ENCODE results near the gene TFF1.

TFF1 gene

DNA sequence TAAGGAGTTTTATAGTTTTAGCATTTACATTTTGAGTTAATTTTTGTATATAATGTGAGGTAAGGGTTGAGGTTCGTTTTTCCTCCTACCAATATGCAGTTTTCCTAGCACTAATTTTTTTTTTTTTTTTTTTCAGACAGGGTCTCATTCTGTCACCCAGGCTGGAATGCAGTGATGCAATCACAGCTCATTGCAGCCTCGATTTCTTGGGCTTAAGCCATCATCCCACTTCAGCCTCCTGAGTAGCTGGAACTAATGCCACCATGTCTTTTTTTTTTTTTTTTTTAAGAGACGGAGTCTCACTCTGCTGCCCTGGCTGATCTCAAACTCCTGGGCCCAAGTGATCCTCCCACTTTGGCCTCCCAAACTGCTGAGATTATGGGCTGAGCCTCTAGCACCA is 34.8 kb upstream of the TFF1 start:
- no peak for DNase-seq
- in situ Hi-C loops (cut with MboI; ENCODE audit: low pct_unique_long_range_greater_than_20kb, low sequenced_read_pairs): no loop called here

GRCh38 chr21:42400525-42400924 is 34.2 kb upstream of the TFF1 start:
- in situ Hi-C loops (cut with MboI; ENCODE audit: low pct_unique_long_range_greater_than_20kb, low sequenced_read_pairs): no loop called here
- no peak for DNase-seq

DNA sequence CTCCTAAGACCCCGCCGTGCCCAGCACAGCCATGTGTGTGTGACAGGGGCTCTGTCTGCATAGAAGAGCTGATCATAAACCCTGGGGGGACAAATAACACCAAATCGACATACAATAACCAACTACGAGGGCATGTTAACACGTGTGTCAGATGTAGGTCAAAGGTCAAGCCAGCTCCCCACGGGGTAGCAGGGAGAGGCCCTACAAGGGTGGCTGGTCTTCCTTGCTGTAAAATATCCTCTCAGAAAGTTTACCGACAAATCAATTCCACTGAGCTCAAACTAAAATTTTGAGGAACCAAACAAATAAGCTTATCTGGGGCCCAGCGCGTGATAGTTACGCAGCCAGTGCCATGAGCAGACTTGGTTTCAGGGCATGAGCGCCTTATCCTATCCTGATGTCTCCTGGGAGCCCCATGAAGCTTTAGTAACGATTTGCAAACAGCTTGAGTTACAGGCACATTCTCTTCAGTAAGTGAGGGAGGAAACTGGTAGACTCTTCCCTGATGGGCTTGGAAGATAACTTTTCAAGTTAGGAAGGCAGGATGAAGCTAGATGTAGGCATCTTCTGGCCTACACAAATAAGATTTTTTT is 32.2 kb upstream of the TFF1 start:
- no peak for DNase-seq
- in situ Hi-C loops (cut with MboI; ENCODE audit: low pct_unique_long_range_greater_than_20kb, low sequenced_read_pairs): no loop called here

DNA sequence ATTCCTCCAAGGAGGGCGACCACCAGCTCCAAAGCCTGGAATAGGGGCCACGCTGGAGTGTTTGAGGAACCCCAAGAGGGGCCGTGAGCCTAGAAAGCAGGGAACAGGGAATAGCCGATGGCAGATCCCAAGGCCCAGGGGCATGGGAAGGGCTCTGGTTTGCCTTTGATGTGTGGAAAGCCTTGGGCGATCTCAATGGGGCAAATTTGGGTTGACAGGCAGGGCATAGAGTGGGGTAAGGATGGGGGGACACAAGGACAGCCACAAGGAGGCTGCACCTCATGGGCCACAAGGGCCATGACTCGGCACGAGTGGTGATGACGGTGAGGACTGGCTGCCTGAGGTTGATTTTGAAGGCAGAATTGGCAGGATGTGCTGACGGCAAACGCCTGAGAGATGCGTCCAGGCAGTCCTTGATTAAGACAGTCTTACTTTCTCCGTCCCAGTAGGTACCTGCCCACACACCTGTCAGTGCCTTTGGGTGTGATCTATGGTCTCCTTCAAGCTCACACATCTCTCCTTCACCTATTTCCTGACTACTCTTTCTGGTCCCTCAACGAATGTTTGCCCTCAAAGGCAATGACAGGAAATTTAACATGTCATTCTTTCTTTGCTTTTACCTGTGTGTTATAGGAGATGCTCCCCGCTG is 31.5 kb upstream of the TFF1 start:
- no peak for DNase-seq
- in situ Hi-C loops (cut with MboI; ENCODE audit: low pct_unique_long_range_greater_than_20kb, low sequenced_read_pairs): no loop called here

DNA sequence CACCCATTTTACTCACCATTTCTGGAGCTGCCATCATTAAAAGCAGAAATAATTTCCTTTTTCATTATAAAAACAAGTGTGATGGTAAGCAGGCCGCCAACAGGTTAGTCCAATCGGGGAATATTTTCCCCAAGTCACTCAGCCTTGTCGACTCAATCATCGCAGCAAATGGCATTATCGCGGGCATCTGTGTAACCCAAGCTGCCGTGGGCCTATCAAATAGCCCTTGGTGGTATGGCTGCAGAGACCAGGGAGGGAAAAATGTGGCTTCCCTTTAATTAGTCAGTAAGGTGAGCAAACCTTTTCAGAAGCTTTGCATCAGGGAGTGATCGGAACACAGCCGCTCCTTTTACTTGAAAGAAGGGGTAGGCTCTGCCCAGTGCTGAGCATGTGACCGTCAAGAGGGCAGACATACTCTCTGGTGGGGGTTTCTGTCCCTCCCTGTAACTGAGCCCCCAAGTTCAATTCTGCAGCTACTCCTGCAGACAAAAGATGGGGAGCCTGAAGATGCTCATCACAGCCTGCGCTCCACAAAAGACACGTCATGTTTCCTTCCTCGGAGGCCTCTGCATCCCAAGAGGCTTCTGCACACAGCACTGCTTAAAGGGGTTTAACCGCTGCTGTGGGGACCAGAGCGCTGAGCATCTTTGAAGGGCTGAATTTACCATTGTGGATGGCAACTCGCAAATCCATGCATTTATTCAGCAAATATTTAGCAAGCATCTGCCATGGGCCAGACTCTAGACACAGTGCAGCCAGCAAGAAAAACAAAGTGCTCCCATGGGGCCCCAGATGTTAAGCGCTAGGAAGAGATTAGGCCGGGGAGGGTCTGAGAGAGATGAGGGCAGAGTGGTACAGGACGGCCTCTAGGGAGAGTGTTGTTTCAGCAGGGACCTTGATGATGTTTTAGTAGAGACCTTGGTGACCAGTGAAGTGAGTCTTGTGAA is 30.7 kb upstream of the TFF1 start:
- DNase-seq: no peak
- in situ Hi-C loops (cut with MboI; ENCODE audit: low pct_unique_long_range_greater_than_20kb, low sequenced_read_pairs): no loop called here

DNA sequence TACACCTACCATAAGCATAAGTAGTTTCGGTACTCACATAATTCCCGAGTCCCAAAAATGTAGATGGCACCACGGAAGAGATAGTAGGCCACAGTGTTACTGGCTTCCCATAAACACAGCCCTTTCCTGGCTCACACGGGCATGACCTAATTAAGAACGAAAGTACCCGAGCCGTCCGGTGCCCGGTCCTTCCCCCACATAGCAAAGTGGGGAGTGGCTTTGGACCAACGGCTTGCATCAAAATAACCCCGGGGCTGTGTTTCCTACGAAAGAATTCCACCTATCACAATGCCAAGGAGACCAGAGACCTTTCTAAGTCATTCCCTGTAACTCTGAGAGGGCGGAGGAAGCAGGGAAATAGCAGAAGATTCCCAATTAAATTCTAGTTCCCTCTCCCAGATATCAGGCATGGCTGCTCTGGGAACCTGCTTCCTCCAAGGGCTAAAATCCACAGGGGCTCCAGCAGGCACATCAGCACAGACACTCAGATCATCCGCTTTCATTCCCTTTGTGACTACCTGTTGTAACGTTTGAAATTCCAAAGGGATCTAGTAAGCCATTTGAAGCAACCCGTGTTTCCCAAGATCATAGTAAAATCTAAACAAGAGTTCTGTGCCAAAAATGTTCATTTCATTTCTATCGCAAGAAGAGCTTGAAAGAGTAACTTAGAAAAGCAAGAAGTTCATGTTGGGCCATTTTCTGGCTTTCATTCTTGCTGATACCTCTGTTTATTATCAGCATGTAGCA is 29.7 kb upstream of the TFF1 start, which contains the start of gene TMPRSS3:
Gene TMPRSS3, minus strand, starts transcription at position 148 of the 747 bp plus-strand sequence. CDS start 635 bp downstream, outside the sequence.
- DNase-seq: no peak
- in situ Hi-C loops (cut with MboI; ENCODE audit: low pct_unique_long_range_greater_than_20kb, low sequenced_read_pairs): no loop called here

DNA sequence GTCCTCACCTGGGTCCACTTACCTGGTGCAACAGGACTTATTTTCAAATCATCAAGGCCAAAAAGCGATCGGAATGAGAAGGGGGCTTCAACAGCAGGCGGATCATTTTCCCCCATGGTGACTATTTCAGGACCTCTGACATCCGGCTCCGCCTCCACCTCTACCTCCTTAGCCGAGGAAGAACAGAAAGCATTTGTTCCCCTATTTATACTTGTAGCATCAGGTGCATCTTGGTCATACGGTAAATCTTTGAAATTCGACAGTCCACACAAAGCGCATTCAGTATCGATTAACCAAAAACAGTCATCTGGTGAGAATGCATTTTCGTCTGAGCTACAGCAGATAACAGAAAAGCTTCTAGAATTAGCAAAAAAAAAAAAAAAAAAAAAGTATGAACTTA is 29.0 kb upstream of the TFF1 start:
- in situ Hi-C loops (cut with MboI; ENCODE audit: low pct_unique_long_range_greater_than_20kb, low sequenced_read_pairs): no loop called here
- no peak for DNase-seq

- in situ Hi-C loops (cut with MboI; ENCODE audit: low pct_unique_long_range_greater_than_20kb, low sequenced_read_pairs): no loop called here
- no peak for DNase-seq
Observed at GRCh38 chr21:42393443-42393950, 27.2 kb upstream of the TFF1 start.

- in situ Hi-C loops (cut with MboI; ENCODE audit: low pct_unique_long_range_greater_than_20kb, low sequenced_read_pairs): no loop called here
- DNase-seq: no peak
Observed at GRCh38 chr21:42392731-42393442, 26.6 kb upstream of the TFF1 start.

- in situ Hi-C loops (cut with MboI; ENCODE audit: low pct_unique_long_range_greater_than_20kb, low sequenced_read_pairs): no loop called here
Observed at GRCh38 chr21:42391297-42391696, 25.0 kb upstream of the TFF1 start.

GRCh38 chr21:42390696-42391095 is 24.4 kb upstream of the TFF1 start:
- in situ Hi-C loops (cut with MboI; ENCODE audit: low pct_unique_long_range_greater_than_20kb, low sequenced_read_pairs): no loop called here
- no peak for DNase-seq

More at GRCh38 chr21:42391297-42391696, 25.0 kb upstream of the TFF1 start:
- no peak for DNase-seq

GRCh38 chr21:42390193-42390592 is 23.9 kb upstream of the TFF1 start:
- DNase-seq: no peak
- in situ Hi-C loops (cut with MboI; ENCODE audit: low pct_unique_long_range_greater_than_20kb, low sequenced_read_pairs): no loop called here

- no peak for DNase-seq
- in situ Hi-C loops (cut with MboI; ENCODE audit: low pct_unique_long_range_greater_than_20kb, low sequenced_read_pairs): no loop called here
Observed at GRCh38 chr21:42389449-42389835, 23.1 kb upstream of the TFF1 start.

DNA sequence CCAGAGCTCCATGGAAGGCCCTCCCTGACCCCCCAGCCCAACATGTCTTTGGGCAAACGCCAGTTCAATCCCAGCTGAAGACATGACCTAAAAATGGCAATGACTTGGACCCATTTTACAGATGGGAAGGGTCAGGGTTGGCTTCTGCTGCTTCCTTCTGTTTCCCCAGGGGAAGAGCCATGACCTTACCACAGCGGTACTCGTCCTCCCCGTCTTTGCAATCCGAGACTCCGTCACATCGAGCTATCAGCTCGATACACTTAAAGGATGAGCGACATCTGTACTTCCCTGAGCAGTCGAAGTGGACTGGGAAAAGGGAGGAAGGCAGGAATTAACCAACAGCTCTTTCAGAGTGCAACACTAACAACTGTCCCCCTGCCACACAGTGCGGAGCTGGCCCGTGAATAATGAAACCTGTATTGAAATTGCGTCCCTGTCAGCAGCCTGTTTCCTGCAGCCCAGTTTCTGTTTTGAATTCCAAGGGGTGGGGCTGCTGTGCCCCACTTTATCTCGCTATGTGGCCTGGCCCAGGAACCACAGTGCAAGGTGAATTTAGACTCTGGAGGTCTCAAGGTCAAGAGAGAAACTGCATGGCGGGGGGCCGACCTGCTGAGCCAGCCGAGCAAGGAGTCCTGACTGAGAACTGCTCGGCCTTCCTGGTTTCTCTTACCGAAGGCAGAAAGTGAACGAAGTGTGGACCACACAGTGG is 22.6 kb upstream of the TFF1 start:
- DNase-seq: no peak
- in situ Hi-C loops (cut with MboI; ENCODE audit: low pct_unique_long_range_greater_than_20kb, low sequenced_read_pairs): no loop called here

DNA sequence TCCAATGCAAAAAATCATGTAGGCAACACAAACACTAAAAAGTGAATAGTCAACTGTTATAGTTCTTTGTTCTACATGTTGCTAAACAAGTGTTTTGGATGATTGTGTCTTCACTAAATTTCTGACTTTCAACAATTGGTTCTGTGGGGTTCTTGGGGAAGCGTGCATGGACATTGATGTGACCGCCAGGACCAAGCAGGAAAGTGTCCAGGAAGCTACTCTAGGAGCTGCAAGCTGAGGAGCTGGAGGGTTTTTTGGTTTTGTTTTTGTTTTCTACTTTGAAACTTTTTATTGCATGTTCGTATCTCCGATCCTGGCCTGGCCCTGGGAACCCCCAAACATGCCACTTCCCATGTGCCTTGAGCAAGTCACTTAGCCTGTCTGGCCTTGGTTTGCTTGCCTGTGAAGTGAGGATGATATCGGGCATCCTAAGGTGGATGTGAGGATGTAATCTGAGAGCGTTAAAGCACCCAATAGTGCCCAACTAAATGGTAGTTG is 21.6 kb upstream of the TFF1 start:
- in situ Hi-C loops (cut with MboI; ENCODE audit: low pct_unique_long_range_greater_than_20kb, low sequenced_read_pairs): no loop called here
- DNase-seq: no peak

DNA sequence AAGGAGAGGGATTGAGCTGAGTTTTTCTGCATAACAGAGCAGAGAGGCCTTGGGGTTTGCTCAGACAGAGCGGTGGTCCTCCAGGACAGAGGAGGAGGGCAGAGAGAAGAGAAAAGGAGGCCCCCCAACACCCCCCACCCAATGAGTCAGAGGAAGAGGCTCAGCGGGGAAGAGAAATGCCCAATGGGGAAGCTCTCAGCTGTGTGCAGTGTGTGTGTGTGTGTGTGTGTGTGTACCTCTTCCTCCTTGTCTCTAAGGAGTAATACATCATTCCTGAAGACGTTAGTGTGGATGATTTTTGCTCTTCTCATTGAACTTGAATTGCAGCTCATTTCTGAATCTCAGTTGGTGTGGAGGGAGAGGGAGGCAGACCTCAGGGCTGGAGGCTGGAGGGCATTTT is 20.8 kb upstream of the TFF1 start:
- no peak for DNase-seq
- in situ Hi-C loops (cut with MboI; ENCODE audit: low pct_unique_long_range_greater_than_20kb, low sequenced_read_pairs): no loop called here

GRCh38 chr21:42386034-42386591 is 19.8 kb upstream of the TFF1 start:
- in situ Hi-C loops (cut with MboI; ENCODE audit: low pct_unique_long_range_greater_than_20kb, low sequenced_read_pairs): no loop called here
- no peak for DNase-seq

- in situ Hi-C loops (cut with MboI; ENCODE audit: low pct_unique_long_range_greater_than_20kb, low sequenced_read_pairs): no loop called here
Observed at GRCh38 chr21:42385619-42386018, 19.3 kb upstream of the TFF1 start.

More at GRCh38 chr21:42385619-42386018, 19.3 kb upstream of the TFF1 start:
- DNase-seq: no peak
